ENCODE results near the gene CHST15. TPM values are rescaled to one million over a fixed set of nuclear protein-coding genes. Genes with fewer than 3 reads are reported as not detected.

The CHST15 gene
- total and polyA plus RNA-seq, 2 of the 13 experiments (the other 11 are each of a cell fraction or from before 2014, with no cell fraction given) = 1.4 to 94.7 TPM

GRCh38 chr10:123996302-123996701 is 97.1 kb downstream of the CHST15 start:
- Histone ChIP-seq H3K4me1 (ENCODE audit: insufficient read depth, low read length) (peaks cover 41% of the 10 kb centered on the region), H4K20me1 (ENCODE audit: insufficient read depth, low read length) (no peaks in the 10 kb centered on the region), H3K4me2 (ENCODE audit: low read depth, low read length) (no peak overlapping the region; the same call in 1 of the 2 replicates), H3K27me3 (ENCODE audit: control insufficient read depth in 1 of 2, insufficient read depth in 2 of 2, low read length in 2 of 2) (peaks cover 3 to 9% of the 10 kb centered on the region in 2 experiments; a peak in 3 of 5 replicates), H3K36me3 (replicated peaks in 1 of 2; ENCODE audit: control insufficient read depth in 1 of 2, insufficient read depth in 2 of 2, low read length in 2 of 2) (no peaks in the 10 kb centered on the region), H2AFZ (ENCODE audit: low read length) (no peak overlapping the region), H3K9me3 (ENCODE audit: low read length) (no peaks in the 10 kb centered on the region), H3K4me3 (replicated peaks in 1 of 3; ENCODE audit: insufficient read depth in 1 of 3, low read depth in 2 of 3, low read length in 3 of 3) (no peak overlapping the region), H3K9ac (ENCODE audit: insufficient read depth, low read depth, low read length) (no peak overlapping the region), H3K79me2 (ENCODE audit: insufficient read depth, low read length) (no peaks in the 10 kb centered on the region), H3K27ac (ENCODE audit: extremely low read length, insufficient read depth, low read length) (no peak overlapping the region)
- in situ Hi-C loops (cut with HindIII; ENCODE audit: extremely low pct_ligation_motif_present, low pct_unique_long_range_greater_than_20kb) = loop anchor here (5.0 to 25.0 kb wide), 3 partner anchors 96 to 391 kb away; partner anchors contain the start of gene CHST15
- no peak for ATAC-seq
- DNase-seq (ENCODE audit: low spot score) = no peak
- POLR2A ChIA-PET = interaction anchor here (1.0 to 1.3 kb wide), 3 partner anchors 40 to 393 kb away, joined by 3 to 5 read pairs (median 3); no protein-coding TSS in a partner anchor
- WGBS (ENCODE audit: low lambda C conversion rate) = 72% methylated on average over 7 of the region's 7 CpGs
- CTCF ChIA-PET (ENCODE audit: low intra/inter-chr PET ratio, low total read pairs) = interaction anchor here (1.1 to 2.8 kb wide), 2 partner anchors 97 to 393 kb away, joined by 3 to 35 read pairs; partner anchors contain the start of gene CHST15
- TF ChIP-seq, protein P1, sequence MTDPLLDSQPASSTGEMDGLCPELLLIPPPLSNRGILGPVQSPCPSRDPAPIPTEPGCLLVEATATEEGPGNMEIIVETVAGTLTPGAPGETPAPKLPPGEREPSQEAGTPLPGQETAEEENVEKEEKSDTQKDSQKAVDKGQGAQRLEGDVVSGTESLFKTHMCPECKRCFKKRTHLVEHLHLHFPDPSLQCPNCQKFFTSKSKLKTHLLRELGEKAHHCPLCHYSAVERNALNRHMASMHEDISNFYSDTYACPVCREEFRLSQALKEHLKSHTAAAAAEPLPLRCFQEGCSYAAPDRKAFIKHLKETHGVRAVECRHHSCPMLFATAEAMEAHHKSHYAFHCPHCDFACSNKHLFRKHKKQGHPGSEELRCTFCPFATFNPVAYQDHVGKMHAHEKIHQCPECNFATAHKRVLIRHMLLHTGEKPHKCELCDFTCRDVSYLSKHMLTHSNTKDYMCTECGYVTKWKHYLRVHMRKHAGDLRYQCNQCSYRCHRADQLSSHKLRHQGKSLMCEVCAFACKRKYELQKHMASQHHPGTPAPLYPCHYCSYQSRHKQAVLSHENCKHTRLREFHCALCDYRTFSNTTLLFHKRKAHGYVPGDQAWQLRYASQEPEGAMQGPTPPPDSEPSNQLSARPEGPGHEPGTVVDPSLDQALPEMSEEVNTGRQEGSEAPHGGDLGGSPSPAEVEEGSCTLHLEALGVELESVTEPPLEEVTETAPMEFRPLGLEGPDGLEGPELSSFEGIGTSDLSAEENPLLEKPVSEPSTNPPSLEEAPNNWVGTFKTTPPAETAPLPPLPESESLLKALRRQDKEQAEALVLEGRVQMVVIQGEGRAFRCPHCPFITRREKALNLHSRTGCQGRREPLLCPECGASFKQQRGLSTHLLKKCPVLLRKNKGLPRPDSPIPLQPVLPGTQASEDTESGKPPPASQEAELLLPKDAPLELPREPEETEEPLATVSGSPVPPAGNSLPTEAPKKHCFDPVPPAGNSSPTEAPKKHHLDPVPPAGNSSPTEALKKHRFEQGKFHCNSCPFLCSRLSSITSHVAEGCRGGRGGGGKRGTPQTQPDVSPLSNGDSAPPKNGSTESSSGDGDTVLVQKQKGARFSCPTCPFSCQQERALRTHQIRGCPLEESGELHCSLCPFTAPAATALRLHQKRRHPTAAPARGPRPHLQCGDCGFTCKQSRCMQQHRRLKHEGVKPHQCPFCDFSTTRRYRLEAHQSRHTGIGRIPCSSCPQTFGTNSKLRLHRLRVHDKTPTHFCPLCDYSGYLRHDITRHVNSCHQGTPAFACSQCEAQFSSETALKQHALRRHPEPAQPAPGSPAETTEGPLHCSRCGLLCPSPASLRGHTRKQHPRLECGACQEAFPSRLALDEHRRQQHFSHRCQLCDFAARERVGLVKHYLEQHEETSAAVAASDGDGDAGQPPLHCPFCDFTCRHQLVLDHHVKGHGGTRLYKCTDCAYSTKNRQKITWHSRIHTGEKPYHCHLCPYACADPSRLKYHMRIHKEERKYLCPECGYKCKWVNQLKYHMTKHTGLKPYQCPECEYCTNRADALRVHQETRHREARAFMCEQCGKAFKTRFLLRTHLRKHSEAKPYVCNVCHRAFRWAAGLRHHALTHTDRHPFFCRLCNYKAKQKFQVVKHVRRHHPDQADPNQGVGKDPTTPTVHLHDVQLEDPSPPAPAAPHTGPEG (CRISPR knock-in tag; IDR thresholded peaks at IDR 0.05) = no peak
- no peak for TF ChIP-seq ISL2 (CRISPR knock-in tag; IDR thresholded peaks at IDR 0.05)
- FAIRE-seq = no peak
- intact Hi-C loops (cut with micrococcal nuclease; ENCODE audit: unreplicated experiment) = loop anchor here (10.0 kb wide), 2 partner anchors 158 to 258 kb away; no protein-coding TSS in a partner anchor
- BruUV-seq (replicated peaks) = no TSS peak

All from HepG2 (cell line).